Body of pancreas (tissue), 4 donors: ENCODE data around the gene KIF9. TPM values are rescaled to one million over a fixed set of nuclear protein-coding genes. Genes with fewer than 3 reads are reported as not detected.

ENCODE experiments used
- ATAC-seq: fragments of 150-250 bp; one replicate; pipeline ENCODE4 v1.9.1; 2016
- DNase-seq, 4 donors: peaks; one replicate each; pipeline ENCODE4 v3.0.0-alpha.2; 2019
- H3K27ac ChIP-seq, 4 donors: fragments of 200-600 bp; sonication (generic); 1 replicate in 3 of 4; 2 replicates in 1 of 4; pipeline versions ENCODE4 v1.5.1 to v1.6.1; 2016 to 2019; ENCODE audit warnings: mild to moderate bottlenecking in 1 of 4, mixed read lengths in 1 of 4, moderate library complexity in 1 of 4
- H3K27me3 ChIP-seq, 2 donors: fragments of 200-600 bp; sonication (generic); one replicate each; pipeline ENCODE4 v1.6.0; 2016; ENCODE audit warnings: mild to moderate bottlenecking in 1 of 2
- H3K36me3 ChIP-seq, 2 donors: fragments of 200-600 bp; sonication (generic); replicated peaks in 1 of 2; 2 replicates each; pipeline ENCODE4 v1.5.1; 2016; ENCODE audit warnings: low read depth in 2 of 2; ENCODE audit not compliant: insufficient read depth in 1 of 2
- H3K4me1 ChIP-seq: fragments of 200-600 bp; sonication (generic); one replicate; pipeline ENCODE4 v1.6.0; 2016
- H3K4me3 ChIP-seq, 2 donors: fragments of 200-600 bp; sonication (generic); 1 replicate in 1 of 2; 2 replicates in 1 of 2; pipeline ENCODE4 v1.5.1; 2016 to 2019
- H3K9me3 ChIP-seq, 3 donors: fragments of 200-600 bp; sonication (generic); 1 replicate in 2 of 3; 2 replicates in 1 of 3; pipeline ENCODE4 v1.5.1; 2016
- CTCF ChIP-seq, 7 experiments: fragments of 450-650 bp in 4 of 7; fragments of 200-600 bp in 3 of 7; sonication (generic) in 3 of 7; IDR thresholded peaks; one replicate each; pipeline ENCODE4 v1.5.1; 2016 to 2019; ENCODE audit warnings: antibody characterized with exemption in 7 of 7
- POLR2A ChIP-seq, 3 donors: fragments of 450-650 bp; IDR thresholded peaks; one replicate each; pipeline ENCODE4 v1.6.1; 2016; ENCODE audit warnings: antibody characterized with exemption in 3 of 3, mild to moderate bottlenecking in 2 of 3
- WGBS, 2 donors: methylation state at CpG; one replicate each; pipeline ENCODE4 v1.1.5; 2017; 5-methylcytosine and 5-hydroxymethylcytosine counted together
- intact Hi-C: fragments of 100-400 bp; cut with DNase I; formaldehyde crosslinking; loops from one replicate; pipeline ENCODE4 v1.15.1; 2023
- total RNA-seq, 2 donors: library from RNA; depleted of rRNA; stranded (reverse); fragments of >200 nt; gene quantifications; one replicate each; pipeline ENCODE4 v1.1.0, GENCODE V29; 2016

Gene KIF9
- total RNA-seq, 2 donors from 2014 or later: 5.6 to 8.0 TPM

DNA sequence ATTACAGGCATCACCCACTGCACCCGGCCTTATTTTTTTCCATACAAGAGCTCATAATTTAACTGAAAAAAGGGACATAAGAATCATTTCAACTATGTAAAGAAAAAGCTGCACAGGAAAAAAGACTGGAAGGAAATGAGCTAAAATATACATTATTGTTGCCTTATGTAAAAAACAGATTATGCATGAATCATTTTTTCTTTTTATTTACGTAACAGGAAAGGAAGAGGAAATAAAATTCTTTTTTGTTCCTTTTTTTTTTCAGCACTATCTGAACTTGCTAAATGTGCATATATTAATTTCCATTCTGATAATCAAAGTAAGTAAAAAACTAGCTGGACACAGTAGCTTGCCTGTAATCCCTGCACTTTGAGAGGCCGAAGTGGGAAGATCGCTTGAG is 12.1 kb downstream of the KIF9 start:
- TF ChIP-seq CTCF (IDR thresholded peaks at IDR 0.05): no peak
- TF ChIP-seq POLR2A (IDR thresholded peaks at IDR 0.05): no peak
- H3K27ac ChIP-seq: no peak overlapping the region
- H3K36me3 ChIP-seq: no peaks in the 10 kb centered on the region
- H3K4me3 ChIP-seq: no peak overlapping the region
- H3K9me3 ChIP-seq: no peaks in the 10 kb centered on the region
- no peaks in the 10 kb centered on the region for H3K27me3 ChIP-seq
- no peaks in the 10 kb centered on the region for H3K4me1 ChIP-seq
- no peak for DNase-seq
- intact Hi-C loops: no loop called here
- WGBS, 2 donors: 85 to 91% methylated on average over 4 of the region's 4 CpGs
- no peak for ATAC-seq

- Histone ChIP-seq H3K4me3 (no peak overlapping the region), H3K27me3 (no peaks in the 10 kb centered on the region), H3K9me3 (no peaks in the 10 kb centered on the region), H3K27ac (no peak overlapping the region), H3K4me1 (no peaks in the 10 kb centered on the region), H3K36me3 (no peaks in the 10 kb centered on the region)
- intact Hi-C loops: no loop called here
- ATAC-seq (no peak), DNase-seq (no peak)
- no peak for TF ChIP-seq CTCF (IDR thresholded peaks at IDR 0.05)
- TF ChIP-seq POLR2A (IDR thresholded peaks at IDR 0.05): no peak
Observed at GRCh38 chr3:47267490-47267824, 15.1 kb downstream of the KIF9 start.

GRCh38 chr3:47266709-47267489 is 15.7 kb downstream of the KIF9 start:
- Histone ChIP-seq H3K27me3 (no peaks in the 10 kb centered on the region), H3K9me3 (no peaks in the 10 kb centered on the region), H3K4me1 (no peaks in the 10 kb centered on the region), H3K4me3 (no peak overlapping the region), H3K36me3 (no peaks in the 10 kb centered on the region), H3K27ac (no peak overlapping the region)
- DNase-seq (peak; percentile 40 to 78 (median 66)), ATAC-seq (peak; percentile 24)
- intact Hi-C loops: no loop called here
- TF ChIP-seq POLR2A (IDR thresholded peaks at IDR 0.05) (no peak), CTCF (IDR thresholded peaks at IDR 0.05) (no peak)
- 64 to 74% methylated on average over 9 to 11 of the region's 11 CpGs for WGBS, 2 donors

DNA sequence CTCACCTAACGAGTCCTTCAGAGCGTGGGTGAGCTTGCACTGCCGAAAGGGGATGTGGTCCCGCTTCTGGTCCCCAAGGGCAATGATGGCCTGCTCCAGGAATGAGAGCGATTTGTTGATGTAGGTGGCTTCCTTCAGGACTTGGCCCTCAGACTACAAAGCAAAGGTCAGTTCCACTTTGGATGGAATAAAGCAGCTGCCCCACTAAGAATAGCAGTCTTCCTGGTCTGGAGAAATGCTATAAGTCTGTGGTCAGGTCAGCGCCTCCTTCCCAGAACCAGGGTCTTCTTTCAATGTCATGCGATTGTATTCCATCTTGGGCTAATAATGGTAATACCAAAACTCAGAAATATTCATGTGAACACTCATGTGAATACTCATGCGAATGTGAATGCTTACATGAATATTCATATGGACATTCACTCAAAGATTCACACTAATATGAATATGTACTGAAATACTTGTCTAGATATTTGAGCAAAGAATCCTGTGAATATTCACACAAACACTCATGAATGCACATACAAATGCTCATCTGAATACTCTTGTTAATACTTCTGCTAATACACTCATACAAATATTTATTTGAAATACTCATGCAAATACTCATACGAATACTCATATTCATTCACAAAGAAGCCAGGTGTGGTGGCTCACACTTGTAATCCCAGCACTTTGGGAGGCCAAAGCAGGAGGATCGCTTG is 16.7 kb downstream of the KIF9 start:
- H3K4me3 ChIP-seq: no peak overlapping the region
- WGBS, 2 donors: 87 to 91% methylated on average over 9 to 10 of the region's 10 CpGs
- H3K9me3 ChIP-seq: no peaks in the 10 kb centered on the region
- H3K27ac ChIP-seq: no peak overlapping the region
- intact Hi-C loops: no loop called here
- DNase-seq: no peak
- TF ChIP-seq POLR2A (IDR thresholded peaks at IDR 0.05) (no peak), CTCF (IDR thresholded peaks at IDR 0.05) (no peak)
- H3K27me3 ChIP-seq: no peaks in the 10 kb centered on the region
- no peak for ATAC-seq
- no peaks in the 10 kb centered on the region for H3K4me1 ChIP-seq
- H3K36me3 ChIP-seq: no peaks in the 10 kb centered on the region
